ENCODE data around the gene CSRNP3.

GRCh38 chr2:165720511-165720910, 251.0 kb downstream of the CSRNP3 start:
- TF ChIP-seq, protein P1, sequence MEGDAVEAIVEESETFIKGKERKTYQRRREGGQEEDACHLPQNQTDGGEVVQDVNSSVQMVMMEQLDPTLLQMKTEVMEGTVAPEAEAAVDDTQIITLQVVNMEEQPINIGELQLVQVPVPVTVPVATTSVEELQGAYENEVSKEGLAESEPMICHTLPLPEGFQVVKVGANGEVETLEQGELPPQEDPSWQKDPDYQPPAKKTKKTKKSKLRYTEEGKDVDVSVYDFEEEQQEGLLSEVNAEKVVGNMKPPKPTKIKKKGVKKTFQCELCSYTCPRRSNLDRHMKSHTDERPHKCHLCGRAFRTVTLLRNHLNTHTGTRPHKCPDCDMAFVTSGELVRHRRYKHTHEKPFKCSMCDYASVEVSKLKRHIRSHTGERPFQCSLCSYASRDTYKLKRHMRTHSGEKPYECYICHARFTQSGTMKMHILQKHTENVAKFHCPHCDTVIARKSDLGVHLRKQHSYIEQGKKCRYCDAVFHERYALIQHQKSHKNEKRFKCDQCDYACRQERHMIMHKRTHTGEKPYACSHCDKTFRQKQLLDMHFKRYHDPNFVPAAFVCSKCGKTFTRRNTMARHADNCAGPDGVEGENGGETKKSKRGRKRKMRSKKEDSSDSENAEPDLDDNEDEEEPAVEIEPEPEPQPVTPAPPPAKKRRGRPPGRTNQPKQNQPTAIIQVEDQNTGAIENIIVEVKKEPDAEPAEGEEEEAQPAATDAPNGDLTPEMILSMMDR (IDR thresholded peaks at IDR 0.05) = no peak
- TF ChIP-seq ZFX (IDR thresholded peaks at IDR 0.05; ENCODE audit: borderline replicate concordance) = no peak

Data from 22Rv1 (cell line).